IPS DF 4.7 (cell line): ENCODE measurements around the gene LRP8.
A peak's percentile ranks its signal among the peaks of the same experiment; 100 is the strongest.

Experiments
- DNase-seq: peaks from one replicate; pipeline ENCODE4 v3.0.0-alpha.2; 2013; ENCODE audit warnings: low spot score; ENCODE audit errors: extremely low read depth

Gene LRP8

DNA sequence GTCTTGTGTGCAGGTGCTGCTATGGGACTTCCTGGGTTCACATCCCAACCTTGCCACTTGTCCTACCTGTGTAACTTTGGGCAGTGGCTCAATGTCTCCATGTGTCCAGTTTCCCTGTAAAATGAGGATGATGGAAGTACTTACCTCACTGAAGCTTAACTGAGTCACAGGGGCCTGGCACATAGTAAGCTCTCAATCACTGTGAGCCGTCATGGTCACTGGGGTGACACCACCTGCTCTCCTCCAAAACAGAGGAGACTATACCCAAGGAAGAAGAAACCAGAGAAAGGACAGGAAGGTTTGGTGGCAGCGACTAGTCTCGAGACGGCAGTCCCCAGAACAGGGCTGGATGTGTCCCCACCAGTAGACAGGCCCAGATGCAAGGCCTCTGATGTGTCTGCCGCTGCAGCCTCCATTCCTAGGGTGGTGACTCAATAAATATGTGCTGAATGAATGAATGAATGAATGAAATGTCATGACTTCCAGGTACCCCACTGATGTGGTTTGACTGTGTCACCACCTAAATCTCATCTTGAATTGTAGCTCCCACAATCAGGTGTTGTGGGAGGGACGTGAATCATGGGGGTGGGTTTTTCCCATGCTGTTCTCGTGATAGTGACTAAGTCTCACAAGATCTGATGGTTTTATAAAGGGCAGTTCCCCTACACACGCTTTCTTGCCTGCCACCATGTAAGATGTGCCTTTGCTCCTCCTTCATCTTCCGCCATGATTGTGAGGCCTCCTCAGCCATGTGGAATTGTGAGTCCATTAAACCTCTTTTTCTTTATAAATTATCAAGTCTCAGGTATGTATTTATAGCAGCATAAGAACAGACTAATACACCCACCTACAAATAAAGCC is 13.0 kb upstream of the LRP8 start:
- DNase-seq, result no peak

DNA sequence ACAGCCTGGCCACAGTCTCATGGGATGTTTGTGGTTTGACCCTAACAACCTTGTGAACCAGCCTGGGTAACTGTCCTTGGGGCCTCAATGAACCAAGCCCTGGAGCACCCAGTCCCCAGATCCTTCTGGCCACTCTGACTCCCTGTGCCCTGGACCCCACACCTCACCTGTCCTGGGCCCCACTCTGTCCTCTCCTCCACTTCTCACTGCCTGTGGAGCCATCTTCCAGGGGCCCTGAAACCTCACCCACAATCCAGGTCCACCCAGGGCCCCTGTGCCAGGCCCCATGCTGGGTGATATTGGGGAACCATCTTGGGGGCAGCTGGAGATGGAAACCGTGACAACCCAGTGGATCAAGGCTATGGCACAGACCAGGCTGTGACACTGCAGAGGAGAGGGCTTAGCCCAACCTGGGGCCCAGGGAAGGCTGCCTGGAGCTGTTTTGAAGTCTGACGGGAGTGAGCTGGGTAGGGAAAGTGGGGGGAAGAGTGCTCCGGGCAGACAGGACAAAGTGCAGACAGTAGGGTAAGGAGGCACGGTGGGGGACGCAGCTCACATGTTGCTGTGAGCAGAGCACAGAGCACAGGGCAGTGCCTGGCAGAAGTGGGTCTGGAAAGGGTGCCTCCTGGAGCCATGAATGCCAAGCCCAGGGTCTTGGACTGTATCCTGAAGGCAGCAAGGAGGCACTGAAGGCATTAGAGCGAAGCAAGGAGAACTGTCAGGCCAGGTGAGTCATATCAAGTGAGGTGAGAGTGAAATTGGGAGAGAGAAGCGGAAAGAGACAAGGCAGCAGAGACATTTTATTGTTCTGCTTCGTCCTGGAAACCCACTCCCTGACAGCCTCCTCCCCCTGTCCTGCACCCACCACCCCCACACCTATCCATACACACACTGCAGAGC is 12.1 kb upstream of the LRP8 start:
- no peak for DNase-seq

DNA sequence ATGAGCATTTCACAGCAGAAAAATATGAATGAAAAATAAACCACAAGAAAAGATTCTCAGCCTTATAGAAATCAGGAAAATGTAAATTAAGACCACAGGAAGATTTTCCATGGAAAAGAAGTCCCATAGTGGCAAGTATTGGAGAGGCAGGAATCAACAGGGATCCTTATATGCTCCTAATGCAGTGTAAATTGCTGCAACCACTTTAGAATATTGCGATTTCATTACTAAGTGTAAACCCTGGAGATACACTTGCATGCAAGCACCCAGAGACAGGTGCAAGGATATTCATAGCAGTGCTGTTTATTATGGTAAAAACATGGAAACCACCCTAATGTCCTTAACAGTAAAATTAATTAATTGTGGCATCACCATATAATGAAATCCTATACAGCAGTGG is 10.6 kb upstream of the LRP8 start:
- no peak for DNase-seq

DNA sequence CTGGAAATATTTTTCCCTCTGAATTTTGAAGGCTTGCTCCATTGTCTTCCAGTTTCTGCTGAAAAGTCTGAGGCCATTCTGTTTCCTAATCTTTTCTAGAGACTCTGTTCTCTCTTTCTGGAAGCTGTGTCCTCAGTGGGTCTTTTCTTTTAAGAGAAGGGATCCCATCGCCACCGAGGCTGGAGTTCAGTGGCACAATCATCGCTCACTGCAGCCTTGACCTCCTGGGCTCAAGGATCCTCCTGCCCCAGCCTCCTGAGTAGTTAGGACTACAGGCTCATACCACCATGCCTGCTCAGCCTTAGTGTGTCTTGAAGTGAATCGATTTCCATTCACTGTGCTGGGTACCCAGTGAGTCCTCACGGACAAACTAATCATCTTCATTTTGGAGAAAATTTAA is 9.6 kb upstream of the LRP8 start:
- no peak for DNase-seq

DNA sequence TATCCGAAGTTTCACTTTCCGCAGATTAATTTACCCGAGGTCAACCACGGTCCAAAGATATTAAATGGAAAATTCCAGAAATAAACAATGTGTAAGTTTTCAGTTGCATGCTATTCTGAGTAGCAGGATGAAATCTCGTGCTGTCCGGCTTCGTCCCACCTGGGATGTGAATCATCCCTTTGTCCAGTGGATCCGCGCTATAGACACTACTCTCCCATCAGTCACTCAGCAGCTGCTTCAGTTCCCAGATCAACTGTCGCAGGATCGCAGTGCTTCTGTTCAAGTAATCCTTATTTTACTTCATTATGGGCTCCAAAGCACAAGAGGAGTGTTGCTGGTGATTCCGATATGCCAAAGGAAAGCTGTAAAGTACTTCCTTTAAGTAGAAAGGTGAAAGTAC is 8.3 kb upstream of the LRP8 start:
- no peak for DNase-seq

DNA sequence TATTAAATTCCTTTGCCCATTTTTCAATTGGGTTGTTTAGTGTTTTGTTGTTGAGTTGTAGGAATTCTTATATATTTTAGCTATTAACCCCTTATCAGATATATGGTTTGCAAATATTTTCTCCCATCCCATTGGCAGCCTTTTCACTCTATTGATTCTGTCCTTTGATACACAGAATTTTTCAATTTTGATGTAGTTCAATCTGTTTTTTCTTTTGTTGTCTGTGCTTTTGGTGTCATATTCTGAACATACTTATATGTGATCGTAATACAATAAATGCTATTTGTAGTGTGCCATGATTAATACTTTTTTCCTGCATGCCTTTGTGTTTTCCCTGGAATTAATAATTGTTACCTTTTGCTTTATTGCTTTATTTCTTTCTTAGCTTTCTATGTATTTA is 7.8 kb upstream of the LRP8 start:
- no peak for DNase-seq

DNA sequence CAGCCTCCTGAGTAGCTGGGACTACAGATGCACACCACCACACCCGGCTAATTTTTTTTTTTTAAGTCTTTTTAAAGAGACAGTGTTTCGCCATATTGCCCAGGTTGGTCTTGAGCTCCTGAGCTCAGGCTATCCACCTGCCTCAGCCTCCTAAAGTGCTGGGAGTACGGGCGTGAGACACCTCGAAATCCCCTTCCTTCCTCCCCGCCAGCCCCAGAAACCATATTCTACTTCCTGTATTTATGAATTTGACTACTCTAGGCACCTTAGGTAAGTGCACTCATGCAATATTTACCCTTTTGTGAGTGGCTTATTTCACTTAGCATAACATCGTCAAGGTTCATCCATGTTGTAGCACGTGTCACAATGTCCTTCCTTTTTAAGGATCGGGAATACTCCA is 6.9 kb upstream of the LRP8 start:
- no peak for DNase-seq

DNA sequence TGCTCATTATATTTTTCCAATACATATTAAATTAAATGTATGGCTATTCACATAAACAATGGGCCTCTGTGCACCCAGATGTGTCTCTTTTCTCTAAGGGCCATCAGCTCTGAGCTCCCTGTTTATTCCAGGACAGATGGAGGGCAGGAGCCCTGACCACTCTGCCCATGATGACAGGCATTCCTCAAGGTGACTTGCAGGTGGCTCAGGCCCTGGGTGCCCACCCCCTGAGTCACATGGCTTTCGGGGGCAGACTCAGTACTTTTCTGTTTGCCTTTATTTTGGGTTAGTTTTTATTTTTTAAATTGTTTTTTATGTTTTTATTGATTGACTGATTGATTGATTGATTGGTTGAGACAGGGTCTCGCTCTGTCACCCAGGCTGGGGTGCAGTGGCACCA is 6.4 kb upstream of the LRP8 start:
- no peak for DNase-seq

DNA sequence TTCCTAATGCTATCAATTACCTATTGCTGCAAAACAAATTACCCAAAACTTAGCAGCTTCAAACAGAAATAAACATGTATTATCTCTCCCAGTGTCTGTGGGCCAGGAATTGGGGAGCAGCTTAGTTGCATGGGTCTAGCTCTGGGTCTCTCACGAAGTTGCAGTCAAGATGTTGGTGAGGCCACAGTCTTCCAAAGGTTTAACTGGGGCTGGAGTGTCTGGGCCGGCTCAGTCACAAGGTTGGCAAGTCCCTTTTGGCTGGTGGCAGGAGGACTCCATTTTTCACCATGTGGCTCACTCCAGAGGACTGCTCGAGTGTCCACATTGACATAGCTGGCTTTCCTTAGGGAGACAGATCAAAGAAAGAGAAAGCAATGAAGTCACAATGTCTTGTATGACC is 5.0 kb upstream of the LRP8 start:
- DNase-seq, result no peak

DNA sequence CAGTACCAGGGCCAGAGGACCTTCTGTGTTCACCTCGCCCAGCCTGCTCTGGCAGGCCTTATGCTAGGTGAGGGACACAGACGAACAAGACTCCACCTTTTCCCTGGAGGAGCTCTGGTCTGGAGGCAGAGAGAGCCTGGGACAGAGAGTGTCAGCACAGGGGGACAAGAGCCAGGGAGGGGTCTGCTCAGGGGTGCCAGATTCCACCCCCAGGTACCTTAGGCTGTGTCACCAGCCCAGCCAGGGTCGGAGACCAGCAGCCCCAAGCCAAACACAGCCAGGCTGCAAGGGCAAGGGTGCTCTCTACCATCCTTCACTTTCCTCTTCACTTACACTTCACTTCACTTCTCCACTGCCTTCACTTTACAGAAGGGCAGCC is 4.3 kb upstream of the LRP8 start:
- no peak for DNase-seq

DNA sequence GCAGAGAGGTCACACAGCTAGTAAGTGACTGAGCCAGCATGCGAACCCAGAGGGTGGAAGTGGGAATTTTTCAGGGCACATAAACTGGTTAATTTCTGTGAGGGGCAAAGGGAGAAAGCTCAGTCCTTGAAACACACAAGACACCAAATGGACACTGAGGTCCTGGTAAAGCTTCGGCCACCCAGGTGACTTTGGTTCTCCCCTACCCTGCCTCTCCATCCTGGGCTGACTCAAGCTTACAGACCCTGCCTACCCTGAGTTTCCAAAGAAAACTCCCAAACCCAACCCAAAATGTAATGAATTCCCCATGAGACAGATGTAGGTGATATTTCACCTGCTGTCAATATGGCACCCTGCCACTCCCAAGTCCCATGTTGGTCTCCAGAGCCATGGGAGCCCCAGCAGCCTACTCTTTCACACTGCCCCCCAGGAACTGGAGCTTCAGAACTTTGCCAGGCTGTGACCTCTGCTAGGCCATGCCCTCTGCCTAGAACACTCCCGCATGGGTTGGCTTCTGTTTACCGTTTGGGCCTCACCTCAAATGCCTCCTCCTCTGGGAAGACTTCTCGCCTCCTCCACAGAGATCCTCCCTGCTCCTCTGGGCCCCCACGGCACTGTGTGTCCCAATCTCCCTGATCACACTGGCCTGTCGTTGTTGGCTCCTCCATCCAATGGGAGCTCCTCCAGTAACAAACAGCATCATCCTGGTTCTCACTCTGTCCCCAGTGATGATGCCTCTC is 3.7 kb upstream of the LRP8 start:
- DNase-seq, result no peak

DNA sequence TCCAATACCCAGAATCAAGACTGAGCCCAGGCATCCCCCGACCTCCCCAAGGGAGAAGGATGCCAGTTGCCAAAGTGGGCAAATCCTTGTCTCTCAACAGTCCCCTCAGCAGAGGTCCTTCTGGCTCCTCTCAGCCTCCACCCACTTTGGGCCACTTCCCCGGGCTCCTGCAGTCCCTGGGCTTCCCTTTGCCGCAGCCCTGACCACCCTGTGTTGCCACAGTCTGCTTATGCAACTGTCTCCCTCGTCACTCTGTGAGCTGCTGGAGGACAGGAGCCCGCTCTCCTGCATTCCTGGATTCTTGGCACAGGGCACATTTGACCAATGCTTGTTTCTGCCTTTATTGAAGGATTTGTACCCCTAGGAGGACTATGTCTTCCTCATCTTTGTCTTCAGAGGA is 2.9 kb upstream of the LRP8 start:
- DNase-seq, result no peak

DNA sequence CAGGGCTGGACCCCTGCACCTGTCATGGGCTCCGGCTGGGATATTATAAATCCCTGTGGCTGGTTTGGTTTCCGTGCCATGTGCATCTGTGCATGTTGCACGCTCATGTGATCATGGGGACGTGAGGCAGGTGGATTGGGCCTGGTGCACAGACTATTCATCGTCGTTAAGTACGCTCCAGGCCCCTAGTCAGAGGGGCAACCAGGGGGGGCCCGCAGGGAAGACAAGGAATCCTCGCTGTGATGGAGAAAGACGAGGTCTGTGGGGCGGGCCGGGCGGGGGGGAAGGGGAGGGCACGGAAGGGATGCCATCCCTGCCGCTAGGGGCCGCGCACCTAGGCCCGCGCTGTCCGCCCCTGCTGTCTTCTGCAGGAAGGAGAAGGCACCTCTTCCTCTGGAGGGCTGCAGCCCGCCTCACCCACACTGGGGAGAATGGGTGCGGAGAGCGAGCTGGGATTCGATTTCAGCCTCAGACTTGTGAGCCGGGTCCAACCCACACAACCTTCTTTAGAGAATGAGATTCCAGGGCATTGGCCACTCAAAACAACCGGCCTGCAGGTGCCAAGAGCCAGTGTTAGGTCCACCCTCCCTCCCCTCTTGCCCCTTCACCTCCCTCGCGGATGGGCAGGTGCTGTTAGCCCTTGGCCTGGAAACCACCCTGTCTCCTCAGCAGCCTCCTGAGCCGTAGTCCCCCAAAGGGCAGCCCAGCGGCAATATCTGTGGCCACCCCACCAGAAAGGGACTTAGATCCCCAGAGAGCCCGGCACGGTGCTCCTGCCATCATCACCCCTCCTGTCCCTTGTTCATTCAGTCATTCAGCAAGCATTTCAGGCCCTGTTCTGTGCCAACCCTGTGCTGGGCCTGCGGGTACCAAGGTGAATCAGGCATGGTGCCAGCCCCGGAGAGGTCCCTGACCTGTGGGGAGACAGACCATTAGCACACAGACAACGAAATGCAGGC is 950 bp upstream of the LRP8 start:
- no peak for DNase-seq

DNA sequence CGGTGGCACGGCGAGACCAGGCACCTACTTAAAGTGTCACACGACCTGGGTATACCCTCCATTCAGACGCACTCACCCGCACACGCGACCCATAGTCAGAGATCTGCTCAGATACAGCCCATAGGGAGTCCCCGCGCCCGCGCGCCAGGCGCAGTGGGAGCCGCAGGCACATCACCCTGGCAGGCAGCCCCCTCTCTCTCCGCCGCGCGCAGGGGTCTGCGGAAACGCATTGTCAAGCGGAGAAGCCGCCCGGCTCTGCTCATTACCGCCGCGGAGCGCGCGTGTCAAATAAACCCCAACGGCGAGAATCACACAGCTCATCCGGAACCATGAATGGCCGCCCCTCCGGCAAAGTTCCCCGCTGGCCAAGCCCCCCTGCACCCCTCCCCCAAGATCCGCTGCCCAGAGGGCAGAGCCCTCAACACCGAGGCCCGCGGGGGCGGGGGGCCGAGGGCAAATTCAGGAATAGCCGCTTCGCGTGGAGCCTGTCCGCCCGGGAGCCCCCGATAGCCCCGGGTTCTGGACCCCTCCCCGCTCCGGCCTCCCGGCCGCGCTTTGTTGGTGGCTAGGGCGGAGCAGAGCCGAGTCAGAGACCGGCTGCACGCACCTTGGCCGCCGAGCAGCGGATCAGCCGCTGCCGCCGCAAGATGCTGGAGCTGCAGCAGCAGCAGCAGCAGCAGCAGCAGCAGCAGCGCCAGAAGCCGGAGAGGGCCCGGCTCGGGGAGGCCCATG is 522 bp downstream of the LRP8 start:
- DNase-seq, result no peak

DNA sequence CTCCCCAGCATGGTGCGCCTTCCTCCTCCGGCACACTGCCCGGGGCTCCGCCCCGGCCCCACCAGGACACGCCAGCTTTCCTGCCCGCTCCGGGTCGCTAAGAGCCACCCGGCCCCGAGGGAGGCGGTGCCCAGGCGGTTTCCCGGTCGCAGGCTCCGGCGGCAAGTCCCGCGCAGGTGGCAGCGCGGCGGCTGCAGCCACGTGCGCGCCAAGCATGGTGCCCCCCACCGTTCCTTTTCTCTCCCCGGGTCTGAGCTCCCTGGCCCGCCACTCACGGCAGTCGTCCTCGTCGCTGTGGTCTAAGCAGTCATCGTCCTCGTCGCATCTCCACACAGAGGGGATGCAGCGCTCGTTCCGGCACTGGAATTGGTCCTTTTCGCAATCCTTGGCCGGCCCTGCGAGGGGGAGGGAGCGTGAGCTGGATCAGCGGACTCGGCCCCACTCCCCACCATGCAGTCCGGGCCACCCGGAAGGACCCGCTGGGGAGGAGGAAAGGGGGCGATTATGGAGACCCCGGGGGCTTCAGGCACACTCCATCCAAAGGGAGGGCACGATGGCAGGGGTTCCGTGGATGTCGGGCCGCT is 1.2 kb downstream of the LRP8 start:
- no peak for DNase-seq

DNA sequence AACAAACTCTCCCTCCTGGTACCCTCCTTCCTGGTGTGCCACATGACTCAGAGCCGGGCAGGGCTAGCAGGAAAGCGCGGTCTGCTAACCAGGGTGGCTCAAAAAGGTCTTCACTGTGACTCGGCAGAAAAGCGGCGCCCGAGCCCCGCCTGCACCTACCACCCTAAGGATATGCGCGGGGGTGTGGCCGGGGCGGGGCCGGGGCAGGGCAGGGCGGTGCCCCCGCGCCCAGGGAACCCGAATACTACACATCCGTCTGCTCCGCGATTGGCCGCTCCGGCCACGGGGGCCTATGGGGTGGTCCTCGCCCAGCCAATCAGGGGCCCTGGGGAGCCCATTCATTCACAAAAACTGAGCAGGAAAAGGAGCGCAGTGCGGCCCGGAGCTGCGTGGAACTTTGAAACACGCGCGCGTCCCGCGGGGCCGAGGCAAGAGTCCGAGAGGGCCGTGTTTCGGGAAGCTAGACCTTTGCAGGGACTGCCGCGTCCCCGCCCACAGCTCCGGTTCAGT is 1.7 kb downstream of the LRP8 start:
- DNase-seq, result peak; percentile 62

DNA sequence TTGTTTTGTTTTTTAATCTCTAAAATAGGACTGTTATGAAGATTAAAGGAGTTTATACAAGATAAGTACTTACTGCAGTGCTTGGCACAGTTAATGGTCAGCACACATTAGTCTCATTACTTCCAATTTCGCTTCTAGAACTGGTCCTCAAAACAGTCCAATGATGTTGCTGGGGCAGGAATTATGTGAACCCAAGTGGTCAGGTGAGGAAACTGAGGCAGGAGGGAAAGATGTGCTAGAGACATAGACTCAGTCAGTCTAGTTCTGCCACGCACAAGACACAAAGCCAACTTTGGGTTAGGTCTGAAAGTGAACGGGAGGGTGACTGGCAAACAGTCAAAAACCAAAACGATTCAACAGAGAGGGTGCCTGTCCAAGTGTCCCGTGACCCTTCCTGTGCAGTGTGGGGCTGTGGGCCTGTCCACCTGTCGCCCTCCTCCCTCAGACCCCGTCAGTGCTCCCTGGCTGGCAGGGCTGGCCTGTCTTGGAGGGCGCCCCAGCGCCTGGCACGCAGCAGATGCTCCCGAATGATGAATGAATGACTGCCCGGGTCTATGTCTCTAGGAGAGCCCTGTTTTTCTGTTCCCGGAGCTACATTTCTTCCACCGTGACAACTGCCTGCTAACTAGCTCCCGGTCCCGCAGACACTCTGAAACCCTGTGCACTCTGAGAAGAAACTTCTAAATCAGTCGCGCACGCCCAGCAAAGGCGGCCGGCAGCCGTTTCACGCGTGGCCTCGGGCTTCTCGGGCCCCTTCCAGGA is 2.4 kb downstream of the LRP8 start:
- DNase-seq, result no peak

DNA sequence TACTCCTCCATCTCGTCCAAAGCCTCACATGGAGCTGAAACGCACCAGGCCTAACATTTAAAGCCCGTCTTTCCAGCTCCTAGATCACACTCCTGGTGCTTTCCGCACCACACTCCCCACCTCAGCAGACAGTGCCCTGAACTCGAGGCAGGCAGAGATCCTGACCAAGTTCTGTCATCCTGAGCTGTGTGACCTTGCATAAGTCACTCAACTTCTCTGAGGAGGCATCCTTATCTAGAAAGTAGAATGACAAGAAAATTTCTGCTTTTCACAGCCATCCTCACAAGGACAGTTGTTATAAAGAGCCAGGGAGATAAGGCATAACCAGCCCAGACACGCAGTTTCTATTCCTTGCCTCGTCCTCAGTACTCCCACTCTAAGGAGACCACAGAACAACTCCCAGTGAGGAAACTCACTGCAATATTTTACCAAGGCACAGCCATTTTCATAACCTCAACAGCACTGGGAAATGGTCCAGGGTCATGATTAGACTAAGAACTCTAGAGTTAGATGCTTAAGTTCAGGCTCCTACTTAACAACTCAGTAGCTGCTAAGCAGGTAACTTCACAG is 3.1 kb downstream of the LRP8 start:
- DNase-seq, result no peak
